GM21825 (cell line): Measurements from ENCODE around the gene MALRD1.

Experiments
- ATAC-seq: cut with Tn5 transposase; IDR thresholded peaks from one replicate; pipeline ENCODE4 v1.9.1; 2021; ENCODE audit warnings: mild to moderate bottlenecking, moderate library complexity; ENCODE audit not compliant: unreplicated experiment

The MALRD1 gene

GRCh38 chr10:19098803-19099202 is 50.2 kb downstream of the MALRD1 start:
- ATAC-seq = no peak

DNA sequence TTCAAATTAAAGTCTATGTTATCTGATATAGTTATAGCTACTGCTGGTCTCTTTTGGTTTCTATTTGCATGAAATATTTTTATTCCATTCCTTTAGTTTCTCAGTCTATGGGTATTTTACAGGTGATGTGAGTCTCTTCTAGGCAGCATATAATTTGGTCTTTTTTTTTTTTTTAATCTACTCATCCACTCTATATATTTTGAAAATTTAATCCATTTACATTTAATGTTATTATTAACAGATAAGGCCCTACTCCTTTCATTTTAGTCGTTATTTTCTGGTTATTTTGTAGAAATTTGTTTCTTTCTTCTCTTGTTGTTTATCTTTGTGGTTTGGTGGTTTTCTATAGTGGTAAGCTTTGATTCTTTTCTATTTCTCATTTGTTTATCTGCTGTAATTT is 58.8 kb downstream of the MALRD1 start:
- no peak for ATAC-seq

DNA sequence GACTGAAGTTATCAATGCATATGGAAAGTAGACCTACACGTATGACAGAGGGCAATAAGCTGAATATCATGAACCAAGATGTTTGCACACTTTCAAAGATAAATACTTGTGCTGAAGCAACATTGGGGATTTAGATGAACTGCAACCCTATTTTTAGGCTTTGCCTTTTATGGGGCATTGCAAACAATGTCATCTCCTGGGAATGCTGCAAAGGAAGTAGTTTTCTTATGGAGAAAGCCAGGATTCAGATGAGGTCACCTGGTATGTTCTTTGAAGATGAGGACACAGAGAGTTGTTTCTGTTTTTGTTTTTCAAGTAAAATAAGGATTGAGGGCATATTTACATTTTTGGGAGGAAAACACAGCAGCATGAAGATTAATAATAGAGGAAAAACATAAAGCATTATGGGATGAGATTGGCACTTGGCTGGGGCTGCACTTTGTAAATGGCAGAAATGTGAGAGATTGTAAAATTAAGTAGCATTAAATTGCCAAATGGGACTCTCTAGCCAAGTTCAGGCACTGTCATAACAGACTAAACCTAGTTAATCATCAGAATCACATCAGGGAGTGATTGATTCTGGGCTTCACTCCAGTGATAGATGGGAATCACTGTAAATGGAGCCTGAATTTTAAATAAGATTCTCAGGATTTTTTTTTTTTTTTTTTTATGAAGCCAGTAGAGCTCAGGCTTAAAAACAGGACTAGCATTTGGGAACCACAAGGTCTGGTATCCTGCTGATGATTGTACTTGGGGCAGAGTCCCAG is 63.1 kb downstream of the MALRD1 start:
- no peak for ATAC-seq

DNA sequence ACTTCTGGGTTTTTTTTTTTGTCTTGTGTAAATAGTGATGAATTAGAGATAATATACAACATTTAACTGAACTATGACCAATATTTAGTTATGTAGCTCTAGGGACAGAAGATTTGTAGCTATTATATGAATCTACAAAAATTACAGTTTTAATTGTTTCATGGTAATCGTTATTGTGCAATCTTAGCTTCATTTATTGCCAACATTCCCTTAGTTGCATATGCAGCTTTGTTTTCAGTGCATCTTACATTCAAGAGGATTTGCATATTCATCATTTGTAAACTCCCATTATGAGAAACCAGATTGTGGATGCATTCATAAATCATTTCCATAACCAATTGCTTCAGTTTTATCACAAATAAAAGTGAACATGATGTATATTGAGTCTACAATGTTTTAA is 68.8 kb downstream of the MALRD1 start:
- ATAC-seq = no peak

DNA sequence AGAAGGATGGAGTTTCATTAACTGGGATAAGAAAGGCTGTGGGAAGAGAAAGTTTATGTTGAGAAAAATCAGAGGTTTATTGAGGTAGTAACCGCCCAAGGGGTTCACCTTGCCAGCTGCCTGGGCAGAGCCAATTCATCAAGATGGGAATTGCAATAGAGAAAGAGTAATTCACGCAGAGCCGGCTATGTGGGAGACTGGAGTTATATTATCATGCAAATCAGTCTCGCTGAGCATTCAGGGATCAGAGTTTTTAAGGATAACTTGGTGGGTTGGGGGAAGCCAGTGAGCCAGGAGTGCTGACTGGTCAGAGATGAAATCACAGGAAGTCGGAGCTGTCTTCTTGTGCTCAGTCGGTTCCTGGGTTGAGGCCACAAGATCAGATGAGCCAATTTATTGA is 70.6 kb downstream of the MALRD1 start:
- ATAC-seq = no peak

DNA sequence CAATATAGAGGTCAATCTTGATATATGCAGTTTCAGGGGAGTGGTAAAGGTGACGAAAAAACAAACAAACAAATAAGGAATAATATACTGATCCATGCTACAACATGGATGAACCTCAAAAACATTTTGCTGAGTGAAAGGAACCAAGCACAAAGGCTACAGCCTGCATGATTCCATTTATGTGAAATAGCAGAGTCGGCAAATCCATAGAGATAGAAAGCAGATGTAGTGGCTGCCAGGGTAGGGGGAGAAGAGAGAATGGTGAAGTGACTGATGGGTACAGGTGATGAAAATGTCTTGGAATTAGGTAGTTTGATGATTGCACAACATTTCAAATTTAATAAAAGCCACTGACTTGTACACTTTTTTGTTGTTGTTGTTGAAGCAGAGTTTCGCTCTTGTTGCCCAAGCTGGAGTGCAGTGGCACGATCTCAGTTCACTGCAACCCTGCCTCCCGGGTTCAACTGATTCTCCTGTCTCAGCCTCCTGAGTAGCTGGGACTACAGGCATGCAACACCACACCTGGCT is 71.8 kb downstream of the MALRD1 start:
- ATAC-seq = no peak

DNA sequence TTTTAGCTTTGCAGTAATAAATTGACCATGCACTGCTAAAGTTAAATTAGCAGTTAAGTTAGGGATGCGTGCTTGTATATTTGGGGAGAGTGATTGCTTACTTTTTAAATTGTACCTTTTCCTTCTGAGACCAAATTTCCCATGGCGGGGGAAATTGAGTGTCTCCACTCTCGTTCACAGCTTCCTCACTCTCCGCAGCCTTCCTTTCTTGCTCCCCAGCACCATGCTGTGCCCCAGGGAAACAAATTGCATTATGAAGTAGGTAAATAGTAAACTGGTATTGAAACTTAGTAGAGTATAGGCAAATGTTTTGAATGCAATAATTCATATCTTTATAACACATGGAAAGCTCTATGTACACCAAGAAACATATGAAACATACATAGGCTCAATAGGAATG is 85.4 kb downstream of the MALRD1 start:
- ATAC-seq = no peak

GRCh38 chr10:19142967-19143366 is 94.4 kb downstream of the MALRD1 start:
- no peak for ATAC-seq

DNA sequence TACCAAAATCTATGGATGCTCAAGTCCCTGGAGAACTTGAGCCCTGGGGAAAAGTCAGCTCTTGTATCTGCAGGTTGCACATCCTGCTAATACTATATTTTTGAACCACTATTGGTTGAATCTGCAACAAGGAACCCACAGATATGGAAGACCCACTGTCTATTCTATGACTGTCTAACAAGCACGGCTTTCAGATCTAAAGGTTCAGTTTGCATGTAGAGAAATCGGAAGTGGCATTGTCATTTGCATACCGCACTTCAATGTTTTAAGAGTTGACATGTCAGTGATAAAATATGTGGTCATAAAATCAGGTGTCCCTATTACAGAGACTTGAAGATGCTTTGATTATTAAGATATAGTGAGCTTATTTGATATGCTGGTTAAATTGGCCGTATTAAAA is 95.6 kb downstream of the MALRD1 start:
- ATAC-seq = no peak

DNA sequence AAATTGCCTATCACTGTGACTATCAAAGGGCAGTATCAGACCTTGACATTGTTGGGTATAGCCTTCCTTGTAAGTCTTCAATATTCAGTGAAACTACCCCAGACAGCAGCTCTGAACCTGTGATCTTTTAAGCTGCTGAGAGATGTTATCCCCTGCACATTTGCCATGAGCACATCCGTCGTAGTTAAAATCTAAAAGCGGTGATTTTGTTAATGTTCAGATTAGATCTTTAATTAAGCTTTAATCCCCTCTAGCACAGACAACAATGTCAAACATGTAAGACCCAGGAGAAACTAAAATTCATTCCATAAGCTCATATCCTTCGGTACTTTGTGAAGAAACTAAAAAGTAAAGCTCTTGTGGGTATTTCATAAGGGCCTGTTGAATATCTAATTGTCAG is 105.8 kb downstream of the MALRD1 start:
- ATAC-seq = no peak

DNA sequence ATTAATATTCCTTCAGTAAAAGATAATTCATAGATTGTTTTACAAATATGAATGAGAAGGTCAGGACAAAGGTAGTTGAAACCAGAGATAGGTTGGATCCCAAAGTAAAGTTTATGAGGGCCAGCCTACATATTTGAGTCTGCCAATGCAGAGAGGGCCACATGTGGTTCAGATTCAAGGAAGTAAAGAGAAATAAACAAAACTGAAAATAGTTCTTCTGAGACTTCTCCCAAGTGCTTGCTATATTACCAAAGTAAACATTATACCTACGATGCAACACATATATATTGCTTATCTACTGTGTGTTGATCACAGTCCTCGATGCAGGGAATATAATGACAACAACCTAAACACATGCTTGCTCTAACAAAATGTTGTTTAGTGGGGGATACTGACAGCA is 109.8 kb downstream of the MALRD1 start:
- ATAC-seq = no peak

- no peak for ATAC-seq
Observed at GRCh38 chr10:19158870-19159269, 110.3 kb downstream of the MALRD1 start.

DNA sequence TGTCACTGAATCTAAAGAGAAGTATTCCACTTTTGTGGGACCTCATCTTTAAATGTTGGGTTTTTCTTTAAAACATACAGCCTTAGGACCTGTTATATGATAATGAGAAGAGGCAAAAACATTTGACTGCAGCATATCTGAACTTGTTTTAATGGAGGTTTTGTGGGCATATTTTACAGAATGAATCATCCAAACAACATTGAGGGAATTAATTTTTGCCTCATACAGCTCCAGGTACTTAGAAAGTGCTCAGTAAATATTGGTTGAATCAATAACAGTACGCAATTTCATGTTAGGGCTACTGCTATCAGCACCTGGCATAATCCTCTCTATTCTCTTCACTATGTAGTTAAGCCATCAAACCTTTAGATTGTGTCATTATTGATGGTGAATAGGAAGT is 115.9 kb downstream of the MALRD1 start:
- no peak for ATAC-seq

- ATAC-seq = no peak
Observed at GRCh38 chr10:19168584-19168983, 120.0 kb downstream of the MALRD1 start.

GRCh38 chr10:19169041-19169440 is 120.4 kb downstream of the MALRD1 start:
- no peak for ATAC-seq

GRCh38 chr10:19169684-19170083 is 121.1 kb downstream of the MALRD1 start:
- ATAC-seq = no peak

GRCh38 chr10:19178675-19179074 is 130.1 kb downstream of the MALRD1 start:
- ATAC-seq = no peak

- no peak for ATAC-seq
Observed at GRCh38 chr10:19184891-19185290, 136.3 kb downstream of the MALRD1 start.

DNA sequence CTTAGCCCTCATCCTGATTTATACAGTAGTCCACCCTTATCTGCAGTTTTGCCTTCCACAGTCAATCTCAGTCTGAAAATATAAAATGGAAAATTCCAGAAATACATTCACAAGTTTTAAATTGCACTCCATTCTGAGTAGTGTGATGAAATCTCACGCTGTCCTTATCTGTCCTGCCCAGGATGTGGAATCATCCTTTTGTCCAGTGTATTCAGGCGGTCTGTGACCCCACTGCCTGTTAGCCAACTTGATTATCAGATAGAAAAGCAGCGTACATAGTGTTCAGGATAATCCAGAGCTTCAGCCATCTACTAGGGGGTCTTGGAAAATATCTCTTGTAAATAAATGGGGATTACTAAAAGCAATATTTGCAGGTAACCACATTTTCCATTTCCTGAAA is 146.3 kb downstream of the MALRD1 start:
- ATAC-seq = no peak

GRCh38 chr10:19195698-19196097 is 147.1 kb downstream of the MALRD1 start:
- no peak for ATAC-seq

DNA sequence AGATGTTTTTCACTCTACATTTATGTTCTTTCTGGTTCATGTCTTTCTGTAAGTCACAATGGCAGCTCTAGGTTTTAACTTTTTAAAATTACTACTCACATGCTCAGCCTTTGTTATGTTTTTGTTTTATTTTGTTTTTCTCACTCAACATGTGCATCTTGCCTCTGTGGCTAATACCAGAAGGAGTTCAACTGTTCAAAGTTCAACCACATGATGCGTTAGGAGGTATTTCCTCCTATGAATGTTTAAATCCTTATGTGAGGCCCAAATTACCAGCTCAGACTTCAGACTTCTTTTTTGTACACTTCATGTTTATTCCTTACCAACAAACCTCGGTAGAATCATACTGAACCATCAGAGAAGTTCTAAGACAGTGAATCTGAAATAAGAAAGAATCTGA is 151.6 kb downstream of the MALRD1 start:
- no peak for ATAC-seq

DNA sequence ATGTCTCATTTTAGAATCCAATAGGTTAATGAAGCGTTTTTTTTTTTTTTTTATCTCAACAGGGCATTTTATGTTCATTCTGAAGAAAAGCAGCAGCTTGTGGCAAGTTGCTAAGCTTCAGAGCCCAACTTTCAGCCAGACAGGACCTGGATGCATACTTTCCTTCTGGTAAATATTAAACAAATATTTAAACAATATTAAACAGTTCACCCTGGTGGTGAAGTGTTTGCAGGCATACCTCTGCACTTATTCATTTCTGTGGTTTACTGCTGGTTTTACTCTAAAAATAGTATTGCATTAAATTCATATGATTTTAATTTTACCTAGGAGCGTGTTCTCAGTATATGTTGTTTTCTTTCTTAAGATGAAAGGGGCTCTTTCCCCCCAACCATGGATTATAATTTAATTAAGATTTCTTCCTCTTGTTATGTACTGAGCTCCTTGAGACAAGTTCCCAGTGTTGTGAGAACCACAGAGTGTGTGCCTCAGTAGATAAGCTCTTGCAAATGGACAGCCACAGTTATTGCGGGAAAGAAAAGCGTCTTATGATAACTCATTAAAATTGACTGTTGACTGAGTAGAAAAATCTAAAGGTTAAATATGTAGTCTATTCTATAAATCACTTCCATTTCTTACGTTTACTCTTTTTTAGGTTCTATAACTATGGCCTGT is 155.8 kb downstream of the MALRD1 start:
- ATAC-seq = no peak
